A549 (cell line): ENCODE measurements around the gene CEBPB. TPM values are rescaled to one million over a fixed set of nuclear protein-coding genes. Genes with fewer than 3 reads are reported as not detected.

Experiments
- ATAC-seq, 2 experiments: fragments of 200-7000 bp in 1 of 2; fragments of >200 bp in 1 of 2; cut with Nextera tagmentation in 1 of 2; cut with Tn5 transposase in 1 of 2; 3 replicates each; pipeline versions ENCODE4 v1.8.0 to v1.9.1; 2018 to 2020; ENCODE audit warnings: mild to moderate bottlenecking in 1 of 2, moderate library complexity in 1 of 2
- CTCF ChIA-PET: fragments of 300-600 bp; sonication (Branson Sonifier 250); formaldehyde crosslinking; extraction: SDS; loops from one replicate; lab custom pipeline; 2021; ENCODE audit warnings: antibody characterized with exemption, inconsistent platforms; lab: Yijun Ruan, JAX
- POLR2A ChIA-PET: fragments of 350-600 bp; formaldehyde crosslinking; extraction: SDS; loops from one replicate; lab custom pipeline; 2021; ENCODE audit warnings: antibody characterized with exemption, inconsistent platforms; lab: Yijun Ruan, JAX
- DNase-seq, 2 experiments: peaks; one replicate each; pipeline versions ENCODE4 v3.0.0 to v3.0.0-alpha.2; 2011 to 2016; ENCODE audit warnings: low read depth in 1 of 2, low spot score in 1 of 2
- FAIRE-seq: peaks from 2 replicates; lab custom pipeline; 2011; peaks lifted over from hg19 to GRCh38; lab: Jason Lieb, UNC
- H3K27ac ChIP-seq, 2 experiments: fragments of >200 bp; sonication (Bioruptor Twin); formaldehyde crosslinking; 3 replicates each; pipeline ENCODE4 v1.5.1; 2016 to 2017
- H3K4me1 ChIP-seq: fragments of >200 bp; sonication (Bioruptor Twin); formaldehyde crosslinking; 3 replicates; pipeline ENCODE4 v1.6.1; 2016
- H3K4me2 ChIP-seq: fragments of >200 bp; sonication (Bioruptor Twin); formaldehyde crosslinking; 3 replicates; pipeline ENCODE4 v1.6.1; 2016
- H3K4me3 ChIP-seq: fragments of >200 bp; sonication (Bioruptor Twin); formaldehyde crosslinking; 3 replicates; pipeline ENCODE4 v1.5.1; 2016
- H3K9me3 ChIP-seq: fragments of >200 bp; sonication (Bioruptor Twin); formaldehyde crosslinking; 3 replicates; pipeline ENCODE4 v1.6.1; 2016
- ATOH8 ChIP-seq: fragments of 250-450 bp; sonication (Bioruptor Pico); IDR thresholded peaks from 2 replicates; pipeline ENCODE4 v1.5.0; 2020; ENCODE audit warnings: low read depth, mild to moderate bottlenecking, moderate library complexity
- CHD4 ChIP-seq: fragments of 200-600 bp; sonication (generic); IDR thresholded peaks from 2 replicates; pipeline ENCODE4 v1.6.1; 2016; ENCODE audit warnings: antibody characterized with exemption, mild to moderate bottlenecking, borderline replicate concordance
- FOSB ChIP-seq: fragments of 250-450 bp; sonication (Bioruptor Pico); IDR thresholded peaks from 2 replicates; pipeline ENCODE4 v1.5.0; 2020; ENCODE audit warnings: mild to moderate bottlenecking, moderate library complexity
- FOSL2 ChIP-seq, 2 experiments: fragments of 450-650 bp in 1 of 2; fragments of >200 bp in 1 of 2; sonication (Bioruptor Twin) in 1 of 2; formaldehyde crosslinking; IDR thresholded peaks; 2 replicates each; pipeline versions ENCODE4 v1.5.0 to v1.6.1; 2016 to 2020; ENCODE audit warnings: mild to moderate bottlenecking in 1 of 2, moderate library complexity in 1 of 2
- HES2 ChIP-seq: fragments of >200 bp; sonication (Bioruptor Twin); formaldehyde crosslinking; IDR thresholded peaks from 2 replicates; pipeline ENCODE4 v1.6.1; 2016
- HOXA7 ChIP-seq: fragments of 250-450 bp; sonication (Bioruptor Pico); IDR thresholded peaks from 2 replicates; pipeline ENCODE4 v1.5.0; 2020; ENCODE audit warnings: mild to moderate bottlenecking, moderate library complexity
- JUN ChIP-seq, 2 experiments: fragments of >200 bp; sonication (Bioruptor Twin); formaldehyde crosslinking; IDR thresholded peaks; 2 replicates in 1 of 2; 3 replicates in 1 of 2; pipeline ENCODE4 v1.6.1; 2016 to 2017
- JUNB ChIP-seq: fragments of >200 bp; sonication (Bioruptor Twin); formaldehyde crosslinking; IDR thresholded peaks from 2 replicates; pipeline ENCODE4 v1.6.1; 2016
- KDM1A ChIP-seq: fragments of 200-600 bp; sonication (generic); IDR thresholded peaks from 2 replicates; pipeline ENCODE4 v1.6.1; 2016; ENCODE audit warnings: low read depth, mild to moderate bottlenecking
- MAX ChIP-seq: IDR thresholded peaks from 2 replicates; pipeline ENCODE4 v1.6.1; 2012
- MYC ChIP-seq: IDR thresholded peaks from 2 replicates; pipeline ENCODE4 v1.6.1; 2012; ENCODE audit warnings: mild to moderate bottlenecking, inconsistent platforms, low read length, improper control_type of control experiment, borderline replicate concordance
- NPAS2 ChIP-seq: fragments of 250-450 bp; sonication (Bioruptor Pico); IDR thresholded peaks from 2 replicates; pipeline ENCODE4 v1.8.0; 2022; ENCODE audit warnings: mild to moderate bottlenecking, moderate library complexity, borderline replicate concordance
- PHF8 ChIP-seq: fragments of 200-600 bp; sonication (generic); IDR thresholded peaks from 2 replicates; pipeline ENCODE4 v1.6.1; 2016; ENCODE audit warnings: low read depth, mild to moderate bottlenecking, antibody characterized with exemption, moderate library complexity, borderline replicate concordance
- RFX5 ChIP-seq: fragments of 450-650 bp; IDR thresholded peaks from 2 replicates; pipeline ENCODE4 v1.7.1; 2014; ENCODE audit warnings: antibody characterized with exemption, mild to moderate bottlenecking, moderate library complexity
- SMC3 ChIP-seq: fragments of >200 bp; sonication (Bioruptor Twin); formaldehyde crosslinking; IDR thresholded peaks from 3 replicates; pipeline ENCODE4 v1.6.1; 2018; ENCODE audit warnings: inconsistent platforms
- TFCP2L1 ChIP-seq: fragments of 250-450 bp; sonication (Bioruptor Pico); IDR thresholded peaks from 2 replicates; pipeline ENCODE4 v1.5.0; 2021; ENCODE audit warnings: mild to moderate bottlenecking
- WGBS: methylation state at CpG from one replicate; pipeline ENCODE4 v1.1.6; 2017; ENCODE audit errors: missing lambda C conversion rate; 5-methylcytosine and 5-hydroxymethylcytosine counted together
- polyA plus RNA-seq, 4 experiments: library from polyadenylated mRNA; depleted of rRNA in 3 of 4; stranded (reverse); fragments of >200 nt; fragmentation: RNase III in 1 of 4; extraction: RNeasy Plus Mini Kit Qiagen cat#74134 plus additional on column Dnase treatment in 1 of 4; gene quantifications; 2 replicates in 3 of 4; 3 replicates in 1 of 4; pipeline ENCODE4 v1.2.3, GENCODE V29; 2011 to 2017
- TF ChIP-seq, protein P1 (sequence below): fragments of >200 bp; sonication (Bioruptor Twin); formaldehyde crosslinking; IDR thresholded peaks from 3 replicates; pipeline ENCODE4 v1.5.1; 2016
- TF ChIP-seq, protein P2 (sequence below): IDR thresholded peaks from 2 replicates; pipeline ENCODE4 v1.6.1; 2012; ENCODE audit warnings: low read depth, borderline replicate concordance

The CEBPB gene
- polyA plus RNA-seq, 2 of the 4 experiments (the other 2 are of a cell fraction): 45.4 to 74.0 TPM

- POLR2A ChIA-PET: no interaction called here
Measured at GRCh38 chr20:50215926-50216325, 25.3 kb downstream of the CEBPB start.

DNA sequence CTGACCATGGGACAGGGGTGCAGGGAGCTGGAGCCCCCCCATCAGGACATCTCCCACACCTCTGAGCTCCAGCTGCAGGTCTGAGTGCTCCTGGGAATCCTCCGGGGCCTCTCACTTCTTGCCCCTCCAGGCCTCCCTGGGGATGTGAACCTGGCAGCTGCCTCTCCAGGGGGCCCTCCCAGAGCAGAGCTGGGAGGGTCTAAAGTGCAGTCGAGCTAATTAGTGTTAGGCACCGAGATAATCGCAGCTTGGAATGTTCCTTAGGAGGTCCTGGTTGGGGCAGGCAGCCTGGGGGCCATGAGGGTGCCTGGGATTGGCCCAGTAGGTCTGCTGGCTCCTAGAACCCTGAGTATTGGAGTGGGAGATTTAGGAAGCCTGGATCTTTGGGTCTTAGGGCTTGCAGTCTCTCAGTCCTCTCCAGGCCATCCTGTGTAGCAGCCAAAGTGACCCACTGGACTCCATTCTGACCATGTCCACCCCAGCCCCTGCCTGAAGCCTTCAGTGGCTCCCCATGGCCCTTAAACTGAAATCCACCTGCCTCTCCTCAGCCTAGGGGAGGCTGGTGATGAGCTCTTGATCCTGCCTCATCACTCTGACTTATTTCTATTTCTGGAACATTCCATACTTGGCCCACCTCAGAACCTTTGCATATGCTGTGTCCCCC, 26.0 kb downstream of the CEBPB start:
- 29% methylated on average over 2 of the region's 4 CpGs for WGBS
- CTCF ChIA-PET: interaction anchor here (0.7 to 1.9 kb wide), 8 partner anchors 9 to 371 kb away, joined by 3 to 4 read pairs (median 3); no protein-coding TSS in a partner anchor
- ATAC-seq: no peak; a peak in 1 of 6 replicates
- POLR2A ChIA-PET: no interaction called here
- Histone ChIP-seq H3K4me3 (no peak overlapping the region), H3K4me1 (peaks cover 14% of the 10 kb centered on the region; the same call in 2 of the 3 replicates), H3K4me2 (no peak overlapping the region), H3K27ac (peak overlapping the region in 1 of 2 experiments; percentile 60; a peak in 3 of 6 replicates), H3K9me3 (no peaks in the 10 kb centered on the region)
- FAIRE-seq: no peak
- no peak for DNase-seq
- no peak for TF ChIP-seq TFCP2L1
- TF ChIP-seq NPAS2 (CRISPR knock-in tag): no peak
- TF ChIP-seq HOXA7 (CRISPR knock-in tag): no peak
- no peak for TF ChIP-seq KDM1A
- no peak for TF ChIP-seq FOSL2 (IDR thresholded peaks at IDR 0.05)
- TF ChIP-seq FOSL2 (CRISPR knock-in tag; IDR thresholded peaks at IDR 0.05): no peak
- no peak for TF ChIP-seq ATOH8 (CRISPR knock-in tag)
- TF ChIP-seq CHD4: no peak
- no peak for TF ChIP-seq PHF8
- no peak for TF ChIP-seq MAX
- TF ChIP-seq SMC3: no peak
- no peak for TF ChIP-seq JUN (IDR thresholded peaks at IDR 0.05)

More at GRCh38 chr20:50215926-50216325, 25.3 kb downstream of the CEBPB start:
- H3K9me3 ChIP-seq: no peaks in the 10 kb centered on the region
- no peak overlapping the region for H3K4me2 ChIP-seq
- H3K27ac ChIP-seq: peak overlapping the region in 1 of 2 experiments; percentile 60; a peak in 3 of 6 replicates
- no peak overlapping the region for H3K4me3 ChIP-seq
- TF ChIP-seq JUN (IDR thresholded peaks at IDR 0.05) (no peak), JUNB (no peak), PHF8 (no peak), CHD4 (no peak), MAX (no peak), HES2 (no peak), FOSB (CRISPR knock-in tag) (no peak), MYC (no peak), SMC3 (no peak), RFX5 (no peak)
- TF ChIP-seq, protein P1, sequence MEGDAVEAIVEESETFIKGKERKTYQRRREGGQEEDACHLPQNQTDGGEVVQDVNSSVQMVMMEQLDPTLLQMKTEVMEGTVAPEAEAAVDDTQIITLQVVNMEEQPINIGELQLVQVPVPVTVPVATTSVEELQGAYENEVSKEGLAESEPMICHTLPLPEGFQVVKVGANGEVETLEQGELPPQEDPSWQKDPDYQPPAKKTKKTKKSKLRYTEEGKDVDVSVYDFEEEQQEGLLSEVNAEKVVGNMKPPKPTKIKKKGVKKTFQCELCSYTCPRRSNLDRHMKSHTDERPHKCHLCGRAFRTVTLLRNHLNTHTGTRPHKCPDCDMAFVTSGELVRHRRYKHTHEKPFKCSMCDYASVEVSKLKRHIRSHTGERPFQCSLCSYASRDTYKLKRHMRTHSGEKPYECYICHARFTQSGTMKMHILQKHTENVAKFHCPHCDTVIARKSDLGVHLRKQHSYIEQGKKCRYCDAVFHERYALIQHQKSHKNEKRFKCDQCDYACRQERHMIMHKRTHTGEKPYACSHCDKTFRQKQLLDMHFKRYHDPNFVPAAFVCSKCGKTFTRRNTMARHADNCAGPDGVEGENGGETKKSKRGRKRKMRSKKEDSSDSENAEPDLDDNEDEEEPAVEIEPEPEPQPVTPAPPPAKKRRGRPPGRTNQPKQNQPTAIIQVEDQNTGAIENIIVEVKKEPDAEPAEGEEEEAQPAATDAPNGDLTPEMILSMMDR: no peak
- TF ChIP-seq, protein P2, sequence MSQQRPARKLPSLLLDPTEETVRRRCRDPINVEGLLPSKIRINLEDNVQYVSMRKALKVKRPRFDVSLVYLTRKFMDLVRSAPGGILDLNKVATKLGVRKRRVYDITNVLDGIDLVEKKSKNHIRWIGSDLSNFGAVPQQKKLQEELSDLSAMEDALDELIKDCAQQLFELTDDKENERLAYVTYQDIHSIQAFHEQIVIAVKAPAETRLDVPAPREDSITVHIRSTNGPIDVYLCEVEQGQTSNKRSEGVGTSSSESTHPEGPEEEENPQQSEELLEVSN: no peak
- DNase-seq: no peak
- H3K4me1 ChIP-seq: peaks cover 7% of the 10 kb centered on the region; the same call in 1 of the 3 replicates
- no peak for FAIRE-seq
- WGBS: 86% methylated on average over 8 of the region's 9 CpGs
- ATAC-seq: peak in 1 of 2 experiments; percentile 14; a peak in 1 of 6 replicates
- CTCF ChIA-PET: interaction anchor here (0.7 to 1.3 kb wide), 3 partner anchors 28 to 184 kb away, joined by 3 read pairs; no protein-coding TSS in a partner anchor
